Smooth muscle cell (in vitro differentiated cells): Measurements from ENCODE around the gene KAT8. TPM values are rescaled to one million over a fixed set of nuclear protein-coding genes. Genes with fewer than 3 reads are reported as not detected.
"Not testable (repeated sequence)": the region's sequence is repeated elsewhere in the genome, so short reads cannot be mapped to it uniquely, and the experiment has no call there.

ENCODE experiments used
- DNase-seq: peaks from one replicate; lab custom pipeline; 2025; ENCODE audit not compliant: unreplicated experiment; lab: John Stamatoyannopoulos, UW
- H2AFZ ChIP-seq: fragments of 200-600 bp; sonication (generic); 2 replicates; pipeline ENCODE4 v1.6.0; 2016; ENCODE audit warnings: antibody characterized with exemption, low read depth, mild to moderate bottlenecking
- H3F3A ChIP-seq: fragments of 200-600 bp; sonication (generic); 2 replicates; pipeline ENCODE4 v1.6.0; 2017; ENCODE audit warnings: antibody characterized with exemption, low read depth
- H3K27ac ChIP-seq: fragments of 200-600 bp; sonication (generic); 2 replicates; pipeline ENCODE4 v1.5.1; 2016; ENCODE audit warnings: low read depth, mild to moderate bottlenecking
- H3K27me3 ChIP-seq: fragments of 200-600 bp; sonication (generic); 2 replicates; pipeline ENCODE4 v1.6.1; 2016; ENCODE audit warnings: low read depth, mild to moderate bottlenecking
- H3K36me3 ChIP-seq: fragments of 200-600 bp; sonication (generic); 2 replicates; pipeline ENCODE4 v1.5.1; 2016; ENCODE audit warnings: low read depth
- H3K4me1 ChIP-seq: fragments of 200-600 bp; sonication (generic); 2 replicates; pipeline ENCODE4 v1.5.1; 2016; ENCODE audit warnings: low read depth
- H3K4me2 ChIP-seq: fragments of 200-600 bp; sonication (generic); 2 replicates; pipeline ENCODE4 v1.6.0; 2016; ENCODE audit warnings: mild to moderate bottlenecking
- H3K4me3 ChIP-seq: fragments of 200-600 bp; sonication (generic); 2 replicates; pipeline ENCODE4 v1.5.1; 2016; ENCODE audit warnings: mild to moderate bottlenecking
- H3K79me2 ChIP-seq: fragments of 200-600 bp; sonication (generic); 2 replicates; pipeline ENCODE4 v1.6.0; 2016; ENCODE audit warnings: low read depth, mild to moderate bottlenecking
- H3K9ac ChIP-seq: fragments of 200-600 bp; sonication (generic); 2 replicates; pipeline ENCODE4 v1.6.0; 2016; ENCODE audit warnings: low read depth
- H3K9me3 ChIP-seq: fragments of 200-600 bp; sonication (generic); replicated peaks from 2 replicates; pipeline ENCODE4 v1.5.1; 2016; ENCODE audit warnings: low read depth
- H4K20me1 ChIP-seq: fragments of 200-600 bp; sonication (generic); 2 replicates; pipeline ENCODE4 v1.6.0; 2016; ENCODE audit warnings: low read depth
- CTCF ChIP-seq: fragments of 200-600 bp; sonication (generic); IDR thresholded peaks from 2 replicates; pipeline ENCODE4 v1.5.1; 2017; ENCODE audit warnings: borderline replicate concordance, mild to moderate bottlenecking, antibody characterized with exemption; ENCODE audit not compliant: insufficient read depth, poor library complexity, severe bottlenecking
- WGBS: methylation state at CpG from one replicate; pipeline ENCODE4 v1.1.7; 2016; ENCODE audit warnings: low lambda C conversion rate; 5-methylcytosine and 5-hydroxymethylcytosine counted together
- polyA plus RNA-seq: library from polyadenylated mRNA; unstranded; fragments of >200 nt; fragmentation: Nextera tagmentation; extraction: Ambion mirVana; gene quantifications from 2 replicates; pipeline ENCODE4 v1.2.1, GENCODE V29; 2016
- total RNA-seq: library from RNA; depleted of rRNA; stranded (reverse); fragments of >200 nt; gene quantifications from 2 replicates; pipeline ENCODE4 v1.2.3, GENCODE V29; 2014

The KAT8 gene
- total and polyA plus RNA-seq, 2 experiments from 2014 or later = 29.1 to 32.9 TPM

GRCh38 chr16:31138621-31139578 lies 21.4 kb downstream of the KAT8 start:
- TF ChIP-seq CTCF = no peak
- no peaks in the 10 kb centered on the region for H3K9me3 ChIP-seq
- H3K27ac ChIP-seq = no peak overlapping the region
- H3K9ac ChIP-seq = no peak overlapping the region
- no peaks in the 10 kb centered on the region for H3K36me3 ChIP-seq
- H2AFZ ChIP-seq = peak overlapping the region; percentile 20
- peak overlapping the region; percentile 32 for H3K4me2 ChIP-seq
- DNase-seq = no peak
- WGBS = 37% methylated on average over 27 of the region's 27 CpGs
- no peaks in the 10 kb centered on the region for H3K79me2 ChIP-seq
- H3K4me3 ChIP-seq = no peak overlapping the region
- peaks cover 5% of the 10 kb centered on the region for H4K20me1 ChIP-seq
- H3F3A ChIP-seq = no peaks in the 10 kb centered on the region
- H3K4me1 ChIP-seq = peaks cover 15% of the 10 kb centered on the region
- no peaks in the 10 kb centered on the region for H3K27me3 ChIP-seq

- H3K79me2 ChIP-seq, H3K27me3 ChIP-seq, H3K36me3 ChIP-seq, H3K9me3 ChIP-seq, H3F3A ChIP-seq, DNase-seq, H3K4me1 ChIP-seq, H4K20me1 ChIP-seq, H2AFZ ChIP-seq: not testable (repeated sequence)
- Histone ChIP-seq H3K4me2 (peak overlapping the region; percentile 80), H3K4me3 (peak overlapping the region; percentile 43), H3K27ac (peak overlapping the region; percentile 64), H3K9ac (peak overlapping the region; percentile 1)
- WGBS = 96% methylated on average over 9 of the region's 9 CpGs
Observed at GRCh38 chr16:31141071-31141469, 23.6 kb downstream of the KAT8 start.

- Histone ChIP-seq H3K9ac (peak overlapping the region; percentile 1), H2AFZ (peak overlapping the region; percentile 76), H3K27ac (peak overlapping the region; percentile 64), H3K4me3 (peak overlapping the region; percentile 43), H3F3A (no peaks in the 10 kb centered on the region), H3K27me3 (peaks cover 2% of the 10 kb centered on the region), H3K4me1 (peaks cover 9% of the 10 kb centered on the region), H3K9me3 (no peaks in the 10 kb centered on the region), H4K20me1 (no peaks in the 10 kb centered on the region), H3K36me3 (no peaks in the 10 kb centered on the region), H3K79me2 (no peaks in the 10 kb centered on the region), H3K4me2 (peak overlapping the region; percentile 80)
- no peak for DNase-seq
- 37% methylated on average over 10 of the region's 10 CpGs for WGBS
- no peak for TF ChIP-seq CTCF
Observed at GRCh38 chr16:31141489-31142108, 24.1 kb downstream of the KAT8 start.

GRCh38 chr16:31142109-31143010 lies 24.9 kb downstream of the KAT8 start:
- Histone ChIP-seq H3K27ac (peak overlapping the region; percentile 64), H3K4me1 (peaks cover 9% of the 10 kb centered on the region), H3K36me3 (no peaks in the 10 kb centered on the region), H3K4me2 (peak overlapping the region; percentile 89), H3K4me3 (peak overlapping the region; percentile 53), H3K9ac (peak overlapping the region; percentile 1), H3K27me3 (peaks cover 10% of the 10 kb centered on the region), H2AFZ (peak overlapping the region; percentile 95), H4K20me1 (no peaks in the 10 kb centered on the region), H3F3A (no peaks in the 10 kb centered on the region), H3K79me2 (no peaks in the 10 kb centered on the region), H3K9me3 (no peaks in the 10 kb centered on the region)
- peak; percentile 99 for DNase-seq
- peak; percentile 98 for TF ChIP-seq CTCF
- 13% methylated on average over 48 of the region's 89 CpGs for WGBS
